Epidermal melanocyte (primary cell): ENCODE data around the gene CHAF1A.

Experiments used
- DNase-seq: peaks from one replicate; pipeline ENCODE4 v3.0.0; 2011; ENCODE audit warnings: low spot score; ENCODE audit not compliant: insufficient read length

The CHAF1A gene

GRCh38 chr19:4454747-4455718, 52.6 kb downstream of the CHAF1A start:
- DNase-seq, result no peak

DNA sequence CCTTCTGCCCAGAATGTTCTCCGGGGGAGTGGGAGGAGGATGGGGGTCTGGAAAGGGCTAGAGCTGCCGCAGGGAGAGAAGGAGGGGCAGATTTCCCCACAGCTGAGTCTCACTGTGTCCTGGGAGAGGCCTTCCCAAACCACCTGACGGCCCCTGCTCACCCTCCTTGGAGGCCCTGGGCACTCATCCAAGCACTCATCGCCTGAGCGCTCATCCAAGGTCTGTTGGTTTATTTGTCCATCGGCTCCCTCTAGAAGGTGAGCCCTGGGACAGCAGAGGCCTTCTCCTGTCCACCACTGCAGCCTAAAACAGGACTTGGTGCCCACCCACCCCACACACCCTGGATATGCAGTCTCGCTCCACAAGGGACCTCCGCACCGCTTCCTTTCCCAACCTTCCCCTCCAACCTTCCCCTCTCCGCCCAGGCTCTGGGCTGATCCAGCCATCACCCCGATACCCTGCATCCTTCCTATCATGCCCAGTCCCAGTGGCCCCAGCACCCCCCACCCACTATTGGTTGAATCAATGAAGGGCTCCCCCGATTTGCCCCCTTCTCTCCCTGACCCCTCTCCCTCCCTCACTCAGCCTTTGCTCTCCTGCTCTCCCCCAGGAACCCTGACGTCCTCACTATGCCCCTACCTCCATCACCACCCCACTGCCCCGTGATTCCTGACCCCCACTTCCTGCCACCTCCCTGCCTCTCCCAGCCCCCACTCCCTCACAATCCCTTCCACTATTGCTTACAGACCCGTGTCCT, 53.5 kb downstream of the CHAF1A start:
- no peak for DNase-seq

DNA sequence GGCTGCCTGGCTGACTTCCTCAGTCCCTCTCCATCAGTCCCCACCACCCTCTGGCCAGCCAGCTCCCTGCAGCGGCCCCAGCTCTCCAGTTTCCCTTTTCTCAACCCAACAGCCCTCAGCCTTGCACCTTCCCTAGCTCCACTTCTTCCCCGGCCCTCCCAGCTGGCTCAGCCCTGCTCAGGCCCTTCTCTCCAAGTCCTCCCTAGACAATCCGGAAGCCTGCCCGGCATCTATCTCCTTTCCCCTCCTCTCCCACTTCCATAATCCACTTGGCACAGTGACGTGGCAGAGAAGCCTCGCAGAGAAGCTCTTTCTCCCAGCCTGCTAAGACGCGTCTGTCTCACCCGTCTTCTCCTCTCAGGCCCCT, 54.0 kb downstream of the CHAF1A start:
- peak; percentile 52 for DNase-seq

DNA sequence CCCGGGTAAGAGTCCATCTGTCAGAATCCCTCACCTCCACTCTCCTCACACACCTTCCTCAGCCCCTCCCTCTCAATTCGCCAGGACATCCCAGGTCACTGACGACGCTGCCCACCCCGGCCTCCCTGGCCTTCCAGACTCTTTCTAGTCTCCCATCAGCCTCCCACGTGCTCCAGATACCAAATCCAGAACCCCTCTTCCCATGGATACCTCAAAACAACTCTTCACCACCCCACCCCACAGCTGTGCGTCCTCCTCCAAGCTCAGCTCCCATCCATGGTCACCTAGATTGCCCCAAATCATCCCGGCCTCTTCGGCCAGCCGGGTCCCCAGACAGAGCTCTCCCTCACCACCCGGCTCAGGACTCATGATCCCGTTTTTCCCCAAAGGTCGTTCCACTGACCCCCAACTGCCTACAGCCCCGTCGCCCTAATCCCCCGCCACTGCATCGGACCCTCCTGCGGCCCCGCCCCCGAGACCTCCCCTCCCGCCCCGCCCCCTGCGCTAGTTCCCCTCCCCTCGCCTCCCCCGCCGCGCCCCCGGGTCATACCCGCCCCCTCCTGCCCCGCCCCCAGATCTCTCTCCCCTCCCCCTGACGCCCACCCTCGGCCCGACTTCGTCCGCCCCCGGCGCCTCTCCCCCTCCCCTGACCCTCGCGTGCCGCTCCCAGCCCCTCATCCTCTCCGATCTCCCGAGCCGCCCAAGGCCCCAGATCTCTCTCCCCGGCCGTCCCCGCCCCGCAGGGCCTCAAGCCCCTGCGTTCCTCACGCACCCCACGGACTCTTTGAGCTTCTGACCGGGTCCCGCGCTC, 54.6 kb downstream of the CHAF1A start:
- peak; percentile 72 for DNase-seq

- peak; percentile 94 for DNase-seq
Measured at GRCh38 chr19:4457654-4458395, 55.4 kb downstream of the CHAF1A start, which contains the start of gene UBXN6. Gene UBXN6 (minus strand): TSS chr19:4457794. CDS start chr19:4457697, 97 bp downstream.

DNA sequence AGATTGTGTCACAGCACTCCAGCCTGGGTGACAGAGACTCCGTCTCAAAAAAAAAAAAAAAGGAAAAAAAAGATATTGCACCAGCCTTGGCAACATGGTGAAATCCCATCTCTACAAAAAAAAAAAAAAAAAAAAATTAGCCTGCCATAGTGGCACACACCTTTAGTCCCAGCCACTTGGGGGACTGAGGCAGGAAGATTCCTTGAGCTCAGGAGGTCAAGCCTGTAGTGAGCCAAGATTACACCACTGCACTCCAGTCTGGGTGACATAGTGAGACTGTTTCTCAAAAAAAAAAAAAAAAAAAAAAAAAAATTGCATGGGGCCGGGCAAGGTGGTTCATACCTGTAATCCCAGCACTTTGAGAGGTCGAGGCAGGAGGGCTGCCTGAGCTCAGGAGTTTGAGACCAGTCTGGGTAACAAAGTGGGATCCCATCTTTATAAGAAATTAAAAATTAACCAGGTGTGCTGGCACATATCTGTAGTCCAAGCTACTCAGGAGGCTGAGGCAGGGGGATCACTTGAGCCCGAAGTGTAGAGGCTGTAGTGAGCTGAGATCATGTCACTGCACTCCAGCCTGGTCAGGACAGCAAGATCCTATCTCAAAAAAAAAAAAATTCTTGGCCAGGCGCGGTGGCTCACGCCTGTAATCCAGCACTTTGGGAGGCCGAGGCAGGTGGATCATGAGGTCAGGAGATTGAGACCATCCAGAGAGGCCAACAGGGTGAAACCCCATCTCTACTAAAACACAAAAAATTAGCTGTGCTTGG, 62.6 kb downstream of the CHAF1A start:
- DNase-seq, result no peak

DNA sequence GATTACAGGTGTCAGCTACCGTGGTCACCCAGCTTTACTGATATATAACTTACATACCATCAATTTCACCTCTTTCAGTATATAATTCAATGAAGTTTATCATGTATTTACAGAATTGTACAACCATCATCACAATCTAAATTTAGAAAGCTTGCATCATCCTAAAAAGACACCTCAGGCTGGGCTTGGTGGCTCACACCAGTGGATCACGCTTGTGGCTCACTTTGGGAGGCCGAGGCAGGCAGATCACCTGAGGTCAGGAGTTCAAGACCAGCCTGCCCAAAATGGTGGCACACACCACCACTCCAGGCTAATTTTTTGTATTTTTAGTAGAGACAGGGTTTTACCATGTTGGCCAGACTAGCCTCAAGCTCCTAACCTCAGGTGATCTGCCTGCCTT, 65.4 kb downstream of the CHAF1A start:
- DNase-seq, result no peak

- DNase-seq, result peak; percentile 99
Measured at GRCh38 chr19:4471403-4472173, 69.1 kb downstream of the CHAF1A start.

DNA sequence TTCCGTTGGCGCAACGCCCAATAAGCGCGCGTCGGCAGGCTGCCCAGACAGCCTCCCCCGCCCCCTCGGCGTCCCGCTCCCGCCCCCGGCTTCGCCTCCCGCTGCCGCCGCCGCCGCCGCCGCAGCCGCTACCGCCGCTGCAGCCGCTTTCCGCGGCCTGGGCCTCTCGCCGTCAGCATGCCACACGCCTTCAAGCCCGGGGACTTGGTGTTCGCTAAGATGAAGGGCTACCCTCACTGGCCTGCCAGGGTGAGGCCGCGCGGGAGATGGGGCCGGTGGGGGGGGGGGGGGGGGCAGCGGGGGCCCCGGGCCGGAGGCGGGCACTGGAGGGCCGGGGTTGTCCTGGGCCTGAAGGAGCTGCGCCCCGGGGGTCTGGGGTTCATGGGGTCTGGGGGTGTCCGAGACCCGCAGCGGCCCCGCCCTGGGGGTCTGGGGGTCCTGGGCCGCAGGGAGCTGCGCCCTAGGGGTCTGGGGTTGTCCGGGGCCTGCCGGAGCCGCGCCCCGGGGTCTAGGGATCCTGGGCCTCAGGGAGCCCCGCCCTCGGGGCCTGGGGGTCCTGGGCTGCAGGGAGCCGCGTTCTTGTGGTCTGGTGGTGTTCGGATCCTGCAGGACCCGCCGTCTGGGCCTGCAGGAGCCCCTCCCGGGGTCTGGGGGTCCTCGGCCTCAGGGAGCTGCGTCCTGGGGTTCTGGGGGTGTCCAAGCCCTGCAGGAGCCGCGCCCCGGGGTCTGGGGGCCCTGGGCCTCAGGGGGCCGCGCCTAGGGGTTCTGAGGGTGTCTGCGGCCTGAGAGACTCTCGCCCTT, 69.9 kb downstream of the CHAF1A start, which contains the start of gene HDGFL2:
Gene HDGFL2 (plus strand): TSS at position 124 of the 801 bp plus-strand sequence. CDS start 54 bp downstream, at position 178.
- DNase-seq, result no peak

DNA sequence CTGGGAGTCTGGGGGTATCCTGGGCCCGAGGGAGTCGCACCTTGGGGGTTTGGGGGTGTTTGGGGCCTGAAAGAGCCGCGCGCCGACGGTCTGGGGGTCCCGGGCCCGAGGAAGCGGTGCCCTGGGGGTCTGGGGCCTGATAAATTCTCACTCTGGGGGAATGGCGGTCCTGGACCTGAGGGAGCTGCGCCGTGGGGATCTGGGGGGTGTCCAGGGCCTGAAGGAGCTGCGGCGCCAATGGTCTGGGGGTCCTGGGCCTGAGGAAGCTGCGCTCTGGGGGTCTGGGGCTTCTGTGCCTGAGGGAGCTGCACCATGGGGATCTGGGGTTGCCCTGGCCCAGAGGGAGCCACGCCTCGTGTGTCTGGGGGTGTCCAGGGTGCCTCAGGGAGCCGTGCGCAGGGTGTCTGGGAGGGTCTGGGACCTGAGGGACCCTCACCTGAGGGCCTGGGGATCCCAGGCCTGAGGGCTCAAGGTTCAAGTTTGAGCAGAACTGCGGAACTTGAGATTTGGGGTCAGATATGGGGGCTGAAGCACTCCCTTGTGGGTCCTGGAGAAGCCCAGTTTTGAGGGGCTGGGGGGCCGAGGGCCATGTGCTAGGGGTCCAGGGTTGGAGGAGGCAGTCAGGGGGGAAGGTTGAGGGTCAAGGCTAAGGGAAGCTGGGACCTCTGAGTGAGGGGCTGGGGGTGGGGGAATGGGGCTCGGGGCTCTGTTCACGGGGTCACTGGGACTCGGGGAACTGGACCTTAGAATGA, 70.7 kb downstream of the CHAF1A start:
- DNase-seq, result no peak

- no peak for DNase-seq
Measured at GRCh38 chr19:4473763-4474513, 71.5 kb downstream of the CHAF1A start.

GRCh38 chr19:4474514-4475022, 72.1 kb downstream of the CHAF1A start:
- DNase-seq, result peak; percentile 77

DNA sequence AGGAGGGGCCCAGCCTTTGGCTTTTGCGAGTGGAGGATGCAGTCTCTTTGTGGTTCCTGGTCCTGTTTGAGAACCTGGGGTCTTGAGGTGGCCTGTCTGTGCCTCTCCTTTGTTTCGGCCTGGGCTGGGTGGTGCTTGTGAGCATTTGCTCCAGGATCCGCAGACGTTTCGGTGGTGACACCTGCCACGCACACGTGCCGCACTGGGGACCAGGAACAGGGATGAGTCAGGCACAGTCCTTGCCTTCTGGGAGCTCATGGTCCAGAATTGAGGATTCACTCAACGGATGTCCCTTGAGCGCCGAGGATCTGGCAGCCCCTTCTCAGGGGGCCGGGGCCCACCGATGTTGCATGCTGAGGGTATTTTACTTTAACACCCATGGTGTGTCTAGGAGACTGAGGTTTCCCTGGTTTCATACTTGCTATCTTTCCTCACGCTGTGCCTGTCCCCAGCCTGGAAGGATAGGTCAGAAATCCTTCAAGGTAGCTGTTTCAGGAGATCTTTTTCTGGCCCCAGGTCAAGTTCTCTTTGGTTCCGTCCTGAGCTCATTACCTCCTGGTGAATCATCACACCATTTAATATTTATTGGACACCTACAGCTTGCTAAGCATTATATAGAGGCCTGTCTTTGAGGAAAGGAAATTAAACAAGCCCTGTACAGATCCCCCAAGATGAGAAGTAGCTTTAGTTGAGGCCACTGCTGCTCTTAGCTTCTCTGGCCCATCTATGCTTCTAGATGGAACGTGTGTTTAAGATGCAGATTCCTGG, 74.8 kb downstream of the CHAF1A start:
- DNase-seq, result no peak

DNA sequence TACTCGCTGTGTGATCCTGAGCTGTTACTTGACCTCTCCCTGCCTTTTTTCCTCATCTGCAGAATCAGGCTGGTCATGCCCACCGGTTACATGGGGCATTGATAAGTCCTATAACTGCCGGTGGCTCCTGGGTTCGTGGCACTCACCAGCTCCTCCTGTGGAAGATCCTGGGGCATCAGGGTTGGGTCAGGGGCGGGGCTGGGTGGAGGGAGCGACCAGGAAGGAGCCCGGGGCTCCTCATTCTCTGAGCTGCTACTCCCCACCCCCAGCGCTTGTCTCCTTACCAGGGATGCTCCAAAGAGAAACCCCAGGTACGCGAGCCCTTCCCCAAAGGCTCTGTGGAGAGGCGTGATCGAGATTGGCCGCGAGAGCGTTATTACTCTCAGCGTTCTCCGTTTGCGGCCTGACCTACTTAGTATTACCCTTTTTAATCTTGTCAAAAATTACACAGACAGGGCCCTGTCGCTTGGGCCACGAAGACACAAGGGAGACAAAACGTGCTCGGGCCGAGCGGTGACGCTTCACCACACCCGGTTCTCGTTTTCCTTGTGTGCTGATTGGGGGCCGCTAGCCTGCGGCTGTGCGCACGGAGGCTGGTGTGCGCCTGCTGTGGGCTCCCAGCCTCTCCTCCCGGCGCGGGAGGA, 80.4 kb downstream of the CHAF1A start:
- no peak for DNase-seq

DNA sequence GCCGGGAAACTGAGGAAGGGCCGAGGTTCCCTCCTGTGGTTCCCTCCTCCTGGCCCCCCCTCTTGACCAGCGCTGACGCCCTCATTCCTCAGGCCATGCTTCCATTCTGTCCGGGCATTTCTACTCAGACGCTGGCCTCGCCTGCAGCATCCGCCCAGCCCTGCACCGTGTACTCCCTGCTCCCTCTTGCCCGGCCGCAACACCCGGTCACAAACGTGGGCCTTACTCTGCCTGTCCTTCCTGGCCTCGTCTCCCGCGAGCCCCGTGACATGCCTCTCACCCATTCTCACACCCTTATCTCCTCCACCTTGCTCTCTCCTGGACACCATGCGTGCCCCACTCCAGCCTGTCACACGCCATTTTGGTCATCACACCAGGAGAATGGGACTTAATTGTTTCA, 80.9 kb downstream of the CHAF1A start:
- DNase-seq, result no peak
